HEK293 (cell line): ENCODE measurements around the gene PPP2R5D.

Source experiments
- CTCF ChIA-PET: fragments of 350-600 bp; formaldehyde crosslinking; extraction: SDS; loops from one replicate; lab custom pipeline; 2021; ENCODE audit warnings: antibody characterized with exemption; lab: Yijun Ruan, JAX
- POLR2A ChIA-PET: fragments of 300-600 bp; formaldehyde crosslinking; extraction: SDS; loops from one replicate; lab custom pipeline; 2020; ENCODE audit warnings: antibody characterized with exemption, inconsistent platforms; lab: Yijun Ruan, JAX
- H3K27ac ChIP-seq: fragments of 200-500 bp; sonication (Bioruptor generic); 2 replicates; pipeline ENCODE4 v1.5.1; 2014; ENCODE audit warnings: low read depth, low read length, control low read depth, inconsistent platforms; ENCODE audit errors: extremely low read depth
- H3K36me3 ChIP-seq, 2 experiments: fragments of 200-500 bp in 1 of 2; sonication (Bioruptor generic) in 1 of 2; 1 replicate in 1 of 2; 2 replicates in 1 of 2; pipeline ENCODE4 v1.5.1; 2014 to 2017; ENCODE audit warnings: inconsistent platforms in 2 of 2, low read length in 2 of 2; ENCODE audit not compliant: control insufficient read depth in 2 of 2, insufficient read depth in 1 of 2
- H3K4me1 ChIP-seq: fragments of 200-500 bp; sonication (Bioruptor generic); 2 replicates; pipeline ENCODE4 v1.5.1; 2014; ENCODE audit warnings: mild to moderate bottlenecking, low read length, inconsistent platforms; ENCODE audit not compliant: control insufficient read depth, insufficient read depth
- H3K4me3 ChIP-seq: 2 replicates; pipeline ENCODE4 v1.5.1; 2011; ENCODE audit warnings: low read depth, mild to moderate bottlenecking, control low read depth, low read length, moderate library complexity
- H3K9me3 ChIP-seq: fragments of 200-500 bp; sonication (Bioruptor generic); 2 replicates; pipeline ENCODE4 v1.5.1; 2014; ENCODE audit warnings: low read depth, low read length, inconsistent platforms; ENCODE audit not compliant: control insufficient read depth, insufficient read depth
- FEZF1 ChIP-seq: fragments of 450-650 bp; formaldehyde crosslinking; IDR thresholded peaks from 2 replicates; pipeline ENCODE4 v1.5.1; 2016; ENCODE audit warnings: missing biosample characterization, missing genetic modification characterization
- GLI2 ChIP-seq: fragments of 450-650 bp; formaldehyde crosslinking; IDR thresholded peaks from 2 replicates; pipeline ENCODE4; 2017; ENCODE audit warnings: missing biosample characterization, missing genetic modification characterization, low read depth, borderline replicate concordance
- HIC1 ChIP-seq: fragments of 450-650 bp; formaldehyde crosslinking; IDR thresholded peaks from 2 replicates; pipeline ENCODE4 v1.5.1; 2016; ENCODE audit warnings: missing biosample characterization, missing genetic modification characterization
- HOXD13 ChIP-seq: sonication (generic); formaldehyde crosslinking; IDR thresholded peaks from 2 replicates; pipeline ENCODE4 v1.8.0; 2022; ENCODE audit warnings: missing genetic modification reagents, borderline replicate concordance
- IKZF3 ChIP-seq: fragments of 450-650 bp; IDR thresholded peaks from 2 replicates; pipeline ENCODE4 v1.5.0; 2018; ENCODE audit warnings: missing biosample characterization, mild to moderate bottlenecking, missing genetic modification characterization, moderate library complexity
- KLF9 ChIP-seq: fragments of 450-650 bp; formaldehyde crosslinking; IDR thresholded peaks from 2 replicates; pipeline ENCODE4 v1.5.1; 2016; ENCODE audit warnings: missing biosample characterization, missing genetic modification characterization, low read depth
- MEIS1 ChIP-seq: sonication (generic); formaldehyde crosslinking; IDR thresholded peaks from 2 replicates; pipeline ENCODE4 v1.8.1; 2022; ENCODE audit warnings: missing genetic modification reagents, mild to moderate bottlenecking, borderline replicate concordance
- PRDM2 ChIP-seq: fragments of 450-650 bp; formaldehyde crosslinking; IDR thresholded peaks from 2 replicates; pipeline ENCODE4 v1.5.1; 2016; ENCODE audit warnings: missing biosample characterization, missing genetic modification characterization, borderline replicate concordance
- SCRT2 ChIP-seq: fragments of 450-650 bp; formaldehyde crosslinking; IDR thresholded peaks from 2 replicates; pipeline ENCODE4 v1.5.1; 2016; ENCODE audit warnings: missing biosample characterization, missing genetic modification characterization
- SP2 ChIP-seq: fragments of 450-650 bp; formaldehyde crosslinking; IDR thresholded peaks from 2 replicates; pipeline ENCODE4 v1.5.1; 2016; ENCODE audit warnings: missing biosample characterization, missing genetic modification characterization
- ZBTB21 ChIP-seq: fragments of 450-650 bp; formaldehyde crosslinking; IDR thresholded peaks from 2 replicates; pipeline ENCODE4 v1.5.1; 2017; ENCODE audit warnings: missing biosample characterization, missing genetic modification characterization
- ZEB2 ChIP-seq: fragments of 450-650 bp; formaldehyde crosslinking; IDR thresholded peaks from 2 replicates; pipeline ENCODE4 v1.5.1; 2016; ENCODE audit warnings: missing biosample characterization, missing genetic modification characterization
- ZIC2 ChIP-seq: fragments of 450-650 bp; formaldehyde crosslinking; IDR thresholded peaks from 2 replicates; pipeline ENCODE4 v1.5.1; 2016; ENCODE audit warnings: missing biosample characterization, missing genetic modification characterization
- ZNF16 ChIP-seq: fragments of 450-650 bp; formaldehyde crosslinking; IDR thresholded peaks from 2 replicates; pipeline ENCODE4 v1.5.1; 2016; ENCODE audit warnings: low read depth, missing biosample characterization, missing genetic modification characterization
- ZNF239 ChIP-seq: fragments of 450-650 bp; formaldehyde crosslinking; IDR thresholded peaks from 2 replicates; pipeline ENCODE4 v1.5.1; 2016; ENCODE audit warnings: missing biosample characterization, missing genetic modification characterization
- ZNF394 ChIP-seq: fragments of 450-650 bp; formaldehyde crosslinking; IDR thresholded peaks from 2 replicates; pipeline ENCODE4 v1.5.1; 2016; ENCODE audit warnings: missing biosample characterization, missing genetic modification characterization, mild to moderate bottlenecking, moderate library complexity, borderline replicate concordance
- ZNF433 ChIP-seq: fragments of 450-650 bp; formaldehyde crosslinking; IDR thresholded peaks from 2 replicates; pipeline ENCODE4 v1.5.1; 2016; ENCODE audit warnings: missing biosample characterization, missing genetic modification characterization, low read depth
- ZNF707 ChIP-seq: fragments of 450-650 bp; formaldehyde crosslinking; IDR thresholded peaks from 2 replicates; pipeline ENCODE4 v1.5.1; 2016; ENCODE audit warnings: missing biosample characterization, missing genetic modification characterization
- ZNF791 ChIP-seq: fragments of 450-650 bp; formaldehyde crosslinking; IDR thresholded peaks from 2 replicates; pipeline ENCODE4 v1.5.1; 2016; ENCODE audit warnings: missing biosample characterization, missing genetic modification characterization
- TF ChIP-seq, protein P1 (sequence below): fragments of 450-650 bp; formaldehyde crosslinking; IDR thresholded peaks from 2 replicates; pipeline ENCODE4 v1.5.1; 2016; ENCODE audit warnings: missing biosample characterization, missing genetic modification characterization

Gene PPP2R5D

GRCh38 chr6:43005844-43006243 lies 21.5 kb downstream of the PPP2R5D start:
- Histone ChIP-seq H3K4me1 (no peaks in the 10 kb centered on the region), H3K27ac (no peak overlapping the region), H3K9me3 (no peaks in the 10 kb centered on the region), H3K4me3 (no peak overlapping the region), H3K36me3 (peaks cover 44 to 56% of the 10 kb centered on the region in 2 experiments)
- TF ChIP-seq ZNF791 (tag by site-specific recombination) (no peak), HOXD13 (CRISPR knock-in tag) (no peak), KLF9 (no peak), ZNF433 (no peak), ZNF16 (no peak), ZIC2 (no peak), ZNF707 (tag by site-specific recombination) (no peak), ZBTB21 (tag by site-specific recombination) (no peak)
- TF ChIP-seq, protein P1, sequence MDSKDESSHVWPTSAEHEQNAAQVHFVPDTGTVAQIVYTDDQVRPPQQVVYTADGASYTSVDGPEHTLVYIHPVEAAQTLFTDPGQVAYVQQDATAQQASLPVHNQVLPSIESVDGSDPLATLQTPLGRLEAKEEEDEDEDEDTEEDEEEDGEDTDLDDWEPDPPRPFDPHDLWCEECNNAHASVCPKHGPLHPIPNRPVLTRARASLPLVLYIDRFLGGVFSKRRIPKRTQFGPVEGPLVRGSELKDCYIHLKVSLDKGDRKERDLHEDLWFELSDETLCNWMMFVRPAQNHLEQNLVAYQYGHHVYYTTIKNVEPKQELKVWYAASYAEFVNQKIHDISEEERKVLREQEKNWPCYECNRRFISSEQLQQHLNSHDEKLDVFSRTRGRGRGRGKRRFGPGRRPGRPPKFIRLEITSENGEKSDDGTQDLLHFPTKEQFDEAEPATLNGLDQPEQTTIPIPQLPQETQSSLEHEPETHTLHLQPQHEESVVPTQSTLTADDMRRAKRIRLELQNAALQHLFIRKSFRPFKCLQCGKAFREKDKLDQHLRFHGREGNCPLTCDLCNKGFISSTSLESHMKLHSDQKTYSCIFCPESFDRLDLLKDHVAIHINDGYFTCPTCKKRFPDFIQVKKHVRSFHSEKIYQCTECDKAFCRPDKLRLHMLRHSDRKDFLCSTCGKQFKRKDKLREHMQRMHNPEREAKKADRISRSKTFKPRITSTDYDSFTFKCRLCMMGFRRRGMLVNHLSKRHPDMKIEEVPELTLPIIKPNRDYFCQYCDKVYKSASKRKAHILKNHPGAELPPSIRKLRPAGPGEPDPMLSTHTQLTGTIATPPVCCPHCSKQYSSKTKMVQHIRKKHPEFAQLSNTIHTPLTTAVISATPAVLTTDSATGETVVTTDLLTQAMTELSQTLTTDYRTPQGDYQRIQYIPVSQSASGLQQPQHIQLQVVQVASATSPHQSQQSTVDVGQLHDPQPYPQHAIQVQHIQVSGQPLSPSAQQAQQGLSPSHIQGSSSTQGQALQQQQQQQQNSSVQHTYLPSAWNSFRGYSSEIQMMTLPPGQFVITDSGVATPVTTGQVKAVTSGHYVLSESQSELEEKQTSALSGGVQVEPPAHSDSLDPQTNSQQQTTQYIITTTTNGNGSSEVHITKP (tag by site-specific recombination), result no peak
- POLR2A ChIA-PET, result interaction anchor here (0.6 to 4.6 kb wide), 4 partner anchors 8 to 55 kb away, joined by 3 to 38 read pairs (median 8); partner anchors contain the start of genes KLHDC3, MEA1 and PPP2R5D
- CTCF ChIA-PET, result interaction anchor here (0.6 to 1.7 kb wide), 6 partner anchors 7 to 502 kb away, joined by 3 to 11 read pairs (median 4); partner anchors contain the start of gene RRP36

DNA sequence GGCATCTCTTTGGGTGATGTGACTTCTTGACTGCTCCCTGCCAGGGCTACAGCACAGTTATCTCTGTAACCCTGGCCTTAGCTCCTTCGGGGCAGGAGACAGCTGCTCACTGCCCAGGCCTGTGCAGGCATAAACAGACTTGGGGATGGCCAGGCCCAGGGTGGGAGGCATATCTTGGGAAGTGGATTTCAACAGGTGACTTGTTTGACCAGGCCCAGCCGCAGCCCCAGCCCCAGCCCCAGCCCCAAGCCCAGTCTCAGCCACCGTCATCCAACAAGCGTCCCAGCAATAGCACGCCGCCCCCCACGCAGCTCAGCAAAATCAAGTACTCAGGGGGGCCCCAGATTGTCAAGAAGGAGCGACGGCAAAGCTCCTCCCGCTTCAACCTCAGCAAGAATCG lies 21.9 kb downstream of the PPP2R5D start:
- Histone ChIP-seq H3K36me3 (peaks cover 46 to 58% of the 10 kb centered on the region in 2 experiments), H3K27ac (no peak overlapping the region), H3K9me3 (no peaks in the 10 kb centered on the region), H3K4me1 (no peaks in the 10 kb centered on the region), H3K4me3 (no peak overlapping the region)
- POLR2A ChIA-PET, result interaction anchor here (1.5 to 1.7 kb wide), 3 partner anchors 10 to 22 kb away, joined by 3 to 11 read pairs (median 10); partner anchors contain the start of gene PPP2R5D
- TF ChIP-seq ZNF394 (tag by site-specific recombination) (no peak), SCRT2 (tag by site-specific recombination) (peak; percentile 85)
- CTCF ChIA-PET, result interaction anchor here (0.6 to 0.8 kb wide), 3 partner anchors 94 to 502 kb away, joined by 3 to 5 read pairs (median 4); no protein-coding TSS in a partner anchor

- CTCF ChIA-PET, result interaction anchor here (0.6 to 4.5 kb wide), 6 partner anchors 19 to 499 kb away, joined by 3 to 30 read pairs (median 4); partner anchors contain the start of gene DNPH1
- H3K4me1 ChIP-seq, result 0 out of 2 replicates have a peak, but pooled peaks cover under 1% of the 10 kb centered on the region
- no peak overlapping the region for H3K4me3 ChIP-seq
- H3K36me3 ChIP-seq, result peaks cover 46 to 67% of the 10 kb centered on the region in 2 experiments
- POLR2A ChIA-PET, result interaction anchor here (1.5 to 1.9 kb wide), 3 partner anchors 11 to 28 kb away, joined by 3 to 10 read pairs (median 6); partner anchors contain the start of genes PEX6 and PPP2R5D
- H3K27ac ChIP-seq, result no peak overlapping the region
- H3K9me3 ChIP-seq, result no peaks in the 10 kb centered on the region
- TF ChIP-seq ZNF239 (tag by site-specific recombination), result no peak
- TF ChIP-seq ZEB2 (tag by site-specific recombination), result no peak
- no peak for TF ChIP-seq IKZF3 (tag by site-specific recombination)
- TF ChIP-seq HOXD13 (CRISPR knock-in tag), result no peak
- TF ChIP-seq HIC1, result no peak
- no peak for TF ChIP-seq SP2 (tag by site-specific recombination)
- TF ChIP-seq PRDM2, result no peak
- no peak for TF ChIP-seq MEIS1 (CRISPR knock-in tag)
- TF ChIP-seq FEZF1 (tag by site-specific recombination), result no peak
- TF ChIP-seq GLI2 (tag by site-specific recombination), result no peak
These were observed 22.8 kb downstream of the PPP2R5D start for GRCh38 chr6:43007126-43007525.
